Tibial artery (tissue), 4 donors: ENCODE data around the gene PRKAR1B.

Experiments used
- DNase-seq, 2 donors: peaks; one replicate each; pipeline ENCODE4 v3.0.0-alpha.2; 2019
- H3K27ac ChIP-seq, 2 donors: fragments of 200-600 bp; sonication (generic) in 1 of 2; 1 replicate in 1 of 2; 2 replicates in 1 of 2; pipeline ENCODE4 v1.5.1; 2018 to 2019; ENCODE audit warnings: mild to moderate bottlenecking in 1 of 2
- H3K27me3 ChIP-seq, 2 donors: fragments of 200-600 bp; sonication (generic) in 1 of 2; one replicate each; pipeline versions ENCODE4 v1.5.1 to v1.6.0; 2016 to 2019
- H3K36me3 ChIP-seq, 3 donors: fragments of 200-600 bp; sonication (generic) in 2 of 3; one replicate each; pipeline ENCODE4 v1.5.1; 2016 to 2019; ENCODE audit warnings: mild to moderate bottlenecking in 2 of 3
- H3K4me1 ChIP-seq, 4 donors: fragments of 200-600 bp; sonication (generic) in 2 of 4; 1 replicate in 3 of 4; 2 replicates in 1 of 4; pipeline ENCODE4 v1.5.1; 2016 to 2019
- H3K4me3 ChIP-seq, 2 donors: fragments of 200-600 bp; sonication (generic) in 1 of 2; 1 replicate in 1 of 2; 2 replicates in 1 of 2; pipeline ENCODE4 v1.5.1; 2018 to 2019; ENCODE audit warnings: mild to moderate bottlenecking in 2 of 2
- H3K9me3 ChIP-seq, 3 donors: fragments of 200-600 bp; sonication (generic) in 1 of 3; one replicate each; pipeline ENCODE4 v1.5.1; 2016 to 2019
- CTCF ChIP-seq, 2 experiments: fragments of 200-600 bp in 1 of 2; fragments of 450-650 bp in 1 of 2; IDR thresholded peaks; one replicate each; pipeline ENCODE4 v1.5.1; 2017 to 2019; ENCODE audit warnings: antibody characterized with exemption in 2 of 2, mild to moderate bottlenecking in 1 of 2, moderate library complexity in 1 of 2
- intact Hi-C: fragments of 100-400 bp; cut with DNase I; formaldehyde crosslinking; loops from one replicate; pipeline ENCODE4 v1.15.0; 2023; ENCODE audit warnings: low total_unique reads

PRKAR1B gene

GRCh38 chr7:681551-682307 lies 45.4 kb downstream of the PRKAR1B start:
- Histone ChIP-seq H3K27ac (no peak overlapping the region), H3K36me3 (peaks cover 0 to 10% (median 0%) of the 10 kb centered on the region in 3 donors), H3K4me3 (no peak overlapping the region), H3K9me3 (peaks cover 3 to 14% (median 7%) of the 10 kb centered on the region in 3 donors), H3K4me1 (no peaks in the 10 kb centered on the region), H3K27me3 (no peaks in the 10 kb centered on the region)
- intact Hi-C loops = no loop called here
- peak in 1 of 2 donors; percentile 54 for DNase-seq
- no peak for TF ChIP-seq CTCF (IDR thresholded peaks at IDR 0.05)

DNA sequence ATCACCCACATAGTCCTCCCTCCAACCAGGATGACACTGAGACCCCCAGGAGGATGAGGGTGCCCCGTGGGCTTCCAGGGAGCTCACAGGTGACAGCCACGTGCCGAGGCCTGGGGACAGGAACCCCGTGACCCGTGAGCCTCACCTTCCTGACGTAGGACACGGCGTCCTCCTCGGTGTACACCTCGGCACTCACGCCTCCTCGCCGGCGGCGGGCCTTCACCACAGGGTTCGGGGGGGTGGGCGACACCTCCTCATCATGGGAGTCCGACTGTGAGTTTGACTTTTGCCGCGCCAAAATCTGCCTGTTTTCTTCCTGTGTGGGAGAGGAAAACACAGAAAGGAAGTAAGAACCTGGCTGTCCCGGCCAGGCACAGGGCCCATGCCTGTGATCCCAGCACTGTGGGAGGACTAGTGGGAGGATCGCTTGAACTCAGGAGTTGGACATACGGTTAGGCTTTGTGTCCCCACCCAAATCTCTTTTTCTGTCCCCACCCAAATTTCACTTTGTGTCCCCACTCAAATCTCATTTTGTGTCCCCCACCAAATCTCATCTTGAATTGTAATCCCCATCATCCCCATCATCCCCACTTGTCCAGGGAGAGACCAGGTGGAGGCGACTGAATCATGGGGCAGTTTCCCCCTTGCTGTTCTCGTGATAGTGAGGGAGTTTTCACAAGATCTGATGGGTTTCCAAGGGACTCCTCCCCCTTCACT lies 46.5 kb downstream of the PRKAR1B start:
- peaks cover 0 to 18% (median 0%) of the 10 kb centered on the region in 3 donors for H3K36me3 ChIP-seq
- intact Hi-C loops = no loop called here
- H3K9me3 ChIP-seq = peaks cover 0 to 3% (median 2%) of the 10 kb centered on the region in 3 donors
- H3K27me3 ChIP-seq = no peaks in the 10 kb centered on the region
- no peak overlapping the region for H3K4me3 ChIP-seq
- peak in 1 of 2 donors; percentile 44 for DNase-seq
- no peak for TF ChIP-seq CTCF (IDR thresholded peaks at IDR 0.05)
- H3K27ac ChIP-seq = no peak overlapping the region
- H3K4me1 ChIP-seq = no peaks in the 10 kb centered on the region

- Histone ChIP-seq H3K4me3 (no peak overlapping the region), H3K9me3 (no peaks in the 10 kb centered on the region), H3K4me1 (no peaks in the 10 kb centered on the region), H3K36me3 (peaks cover 0 to 18% (median 0%) of the 10 kb centered on the region in 3 donors), H3K27me3 (no peaks in the 10 kb centered on the region), H3K27ac (no peak overlapping the region)
- TF ChIP-seq CTCF (IDR thresholded peaks at IDR 0.05) = no peak
- intact Hi-C loops = no loop called here
- no peak for DNase-seq
These were observed 50.1 kb downstream of the PRKAR1B start for GRCh38 chr7:676972-677385.

DNA sequence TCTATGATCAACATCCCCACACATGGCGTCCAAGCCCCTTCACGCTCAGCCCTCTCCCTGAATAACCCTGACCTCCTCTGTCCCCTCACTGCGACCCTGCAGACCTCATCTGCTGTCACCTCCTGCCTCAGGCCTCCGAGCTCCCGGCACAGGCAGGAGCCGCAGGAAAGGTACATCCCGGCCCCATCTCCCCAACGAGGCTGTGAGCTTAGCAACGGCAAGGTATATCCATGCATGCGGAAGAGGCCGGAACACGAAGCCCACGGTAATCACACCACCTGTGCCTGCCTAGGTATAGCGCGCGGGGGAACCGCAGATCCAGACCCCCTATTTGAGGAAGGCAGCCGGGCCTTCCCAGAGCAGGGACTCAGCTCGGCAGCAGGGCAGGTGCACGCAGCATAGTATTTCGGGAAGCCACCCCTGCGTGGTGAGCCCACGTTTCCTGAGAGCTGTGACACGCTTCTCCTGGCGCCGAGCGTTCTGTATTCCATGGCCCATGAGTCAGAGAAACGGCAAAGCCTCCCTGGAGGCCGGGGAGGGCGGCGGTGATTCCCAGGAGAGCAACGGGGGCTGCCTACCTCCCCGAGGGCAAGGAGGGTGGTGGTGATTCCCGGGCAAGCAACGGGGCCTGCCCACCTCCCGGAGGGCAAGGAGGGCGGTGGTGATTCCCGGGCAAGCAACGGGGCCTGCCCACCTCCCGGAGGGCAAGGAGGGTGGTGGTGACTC lies 50.7 kb downstream of the PRKAR1B start:
- intact Hi-C loops = no loop called here
- DNase-seq = peak in 1 of 2 donors; percentile 60
- TF ChIP-seq CTCF (IDR thresholded peaks at IDR 0.05) = no peak

DNA sequence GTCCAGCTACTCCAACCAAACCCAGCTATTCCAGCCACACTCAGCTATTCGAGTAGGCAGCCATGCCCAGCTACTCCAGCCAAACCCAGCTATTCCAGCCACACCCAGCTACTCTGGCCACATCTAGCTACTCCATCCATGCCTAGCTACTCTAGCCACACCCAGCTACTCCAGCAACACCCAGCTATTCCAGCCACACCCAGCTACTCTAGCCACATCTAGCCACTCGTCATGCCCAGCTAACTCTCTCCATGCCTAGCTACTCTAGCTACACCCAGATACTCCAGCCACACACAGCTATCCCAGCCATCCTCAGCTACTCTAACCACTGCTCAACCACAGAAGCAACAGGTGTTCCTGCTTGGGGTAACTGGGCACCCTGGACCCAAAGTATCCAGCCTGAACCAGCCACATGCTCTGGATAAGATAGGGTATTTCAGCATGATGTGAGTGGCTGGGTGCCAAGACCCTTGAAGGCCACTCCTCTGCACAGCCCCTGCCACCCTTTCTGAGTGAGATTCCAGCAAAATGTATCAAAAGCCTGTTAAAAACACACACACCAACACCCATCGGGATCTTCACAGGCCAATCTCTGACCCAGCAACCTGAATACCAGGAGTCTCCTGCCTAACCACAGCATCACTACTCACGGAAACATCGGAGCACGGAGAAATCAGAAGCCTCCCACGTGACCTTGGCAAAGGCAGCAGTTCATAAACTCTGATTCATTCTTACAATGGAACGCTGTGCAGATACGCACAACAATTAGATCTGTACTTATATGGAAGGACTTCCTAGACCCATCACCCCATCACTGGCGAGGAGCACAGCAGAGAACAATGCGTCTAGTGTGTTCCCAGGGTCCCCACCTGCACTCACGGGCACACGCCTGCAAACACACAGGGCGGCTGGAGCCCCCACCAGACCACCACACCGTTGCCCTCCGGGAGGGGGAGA lies 52.3 kb downstream of the PRKAR1B start:
- peak in 1 of 2 donors; percentile 13 for DNase-seq
- H3K9me3 ChIP-seq = no peaks in the 10 kb centered on the region

More for the DNA sequence above, 50.7 kb downstream of the PRKAR1B start:
- Histone ChIP-seq H3K36me3 (peaks cover 0 to 18% (median 0%) of the 10 kb centered on the region in 3 donors), H3K9me3 (no peaks in the 10 kb centered on the region), H3K27me3 (no peaks in the 10 kb centered on the region), H3K27ac (no peak overlapping the region), H3K4me3 (no peak overlapping the region), H3K4me1 (no peaks in the 10 kb centered on the region)

More for the DNA sequence above, 52.3 kb downstream of the PRKAR1B start:
- intact Hi-C loops = no loop called here
- H3K27ac ChIP-seq = no peak overlapping the region
- no peaks in the 10 kb centered on the region for H3K4me1 ChIP-seq
- no peak overlapping the region for H3K4me3 ChIP-seq
- H3K27me3 ChIP-seq = no peaks in the 10 kb centered on the region
- TF ChIP-seq CTCF (IDR thresholded peaks at IDR 0.05) = no peak
- peaks cover 0 to 9% (median 0%) of the 10 kb centered on the region in 3 donors for H3K36me3 ChIP-seq
